Prostate gland (tissue), 2 donors: Measurements from ENCODE around the gene ZNF319. TPM values are rescaled to one million over a fixed set of nuclear protein-coding genes. Genes with fewer than 3 reads are reported as not detected.

Experiments
- DNase-seq: peaks from one replicate; pipeline ENCODE4 v3.0.0-alpha.2; 2019; ENCODE audit warnings: low spot score
- H3K27ac ChIP-seq, 2 donors: fragments of 200-600 bp; sonication (generic); 2 replicates each; pipeline ENCODE4 v1.5.1; 2017 to 2019
- H3K27me3 ChIP-seq: fragments of 200-600 bp; sonication (generic); replicated peaks from 2 replicates; pipeline ENCODE4 v1.5.1; 2019; ENCODE audit not compliant: insufficient read depth
- H3K36me3 ChIP-seq, 2 donors: fragments of 200-600 bp; sonication (generic); 1 replicate in 1 of 2; 2 replicates in 1 of 2; pipeline versions ENCODE4 v1.5.1 to v1.8.1; 2017 to 2019
- H3K4me1 ChIP-seq: fragments of 200-600 bp; sonication (generic); replicated peaks from 2 replicates; pipeline ENCODE4 v1.5.1; 2019
- H3K4me3 ChIP-seq, 2 donors: fragments of 200-600 bp; sonication (generic); 2 replicates each; pipeline ENCODE4 v1.5.1; 2017 to 2019
- H3K9me3 ChIP-seq: fragments of 200-600 bp; sonication (generic); 2 replicates; pipeline ENCODE4 v1.5.1; 2017
- POLR2A ChIP-seq: fragments of 450-650 bp; IDR thresholded peaks from one replicate; pipeline ENCODE4 v1.6.1; 2016; ENCODE audit warnings: antibody characterized with exemption, mild to moderate bottlenecking
- POLR2AphosphoS5 ChIP-seq: sonication (generic); formaldehyde crosslinking; IDR thresholded peaks from one replicate; pipeline ENCODE4 v1.6.1; 2017; ENCODE audit warnings: antibody characterized with exemption
- WGBS: methylation state at CpG from one replicate; pipeline ENCODE4 v1.1.5; 2018; 5-methylcytosine and 5-hydroxymethylcytosine counted together
- intact Hi-C: fragments of 100-400 bp; cut with DNase I; formaldehyde crosslinking; loops from one replicate; pipeline ENCODE4 v1.14.2; 2022
- total RNA-seq, 2 donors: library from RNA; depleted of rRNA; stranded (reverse); fragments of >200 nt; gene quantifications; one replicate each; pipeline ENCODE4 v1.1.0, GENCODE V29; 2016
- TF ChIP-seq, protein P1 (sequence below), 4 experiments: fragments of 200-600 bp in 2 of 4; fragments of 450-650 bp in 2 of 4; sonication (generic) in 2 of 4; IDR thresholded peaks; 1 replicate in 3 of 4; 2 replicates in 1 of 4; pipeline ENCODE4 v1.5.1; 2016 to 2019; ENCODE audit warnings: antibody characterized with exemption in 4 of 4, mild to moderate bottlenecking in 2 of 4, moderate library complexity in 2 of 4

ZNF319 gene
- total RNA-seq, 2 donors from 2014 or later = 7.6 to 12.9 TPM

DNA sequence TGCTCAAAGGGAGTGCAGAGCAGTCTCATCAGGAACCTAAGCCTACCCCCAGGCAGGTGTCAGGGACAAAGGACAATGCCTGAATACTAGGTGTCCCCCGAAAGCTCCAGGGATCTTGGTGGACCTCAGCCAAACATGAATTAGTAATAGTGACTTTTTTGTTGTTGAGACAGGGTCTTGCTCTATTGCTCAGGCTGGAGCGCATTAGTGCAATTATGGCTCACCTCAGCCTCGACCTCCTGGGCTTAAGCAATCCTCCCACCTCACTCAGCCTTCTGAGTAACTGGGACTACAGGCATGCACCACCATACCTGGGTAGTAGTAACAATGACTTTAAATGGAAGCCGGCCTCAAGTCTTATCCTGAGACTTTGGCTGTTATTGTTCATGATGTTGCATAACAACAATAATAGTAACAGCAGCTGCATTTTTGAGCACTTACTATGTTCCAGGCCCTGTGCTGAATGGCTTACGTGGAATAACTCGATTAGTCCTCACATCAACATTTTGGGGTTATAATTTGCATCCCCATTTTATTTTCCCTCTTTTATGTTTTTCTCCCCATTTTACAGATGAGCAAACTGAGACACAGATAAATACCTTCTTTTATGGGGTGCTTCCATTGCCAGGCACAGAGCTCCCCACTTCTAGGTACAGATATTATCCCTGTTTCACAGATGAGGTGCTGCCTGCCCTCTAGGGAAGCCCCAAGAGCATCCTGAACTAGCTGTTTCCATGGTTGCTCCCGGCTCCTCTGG is 49.1 kb downstream of the ZNF319 start:
- H3K4me1 ChIP-seq = no peaks in the 10 kb centered on the region
- no peak overlapping the region for H3K27ac ChIP-seq
- intact Hi-C loops = no loop called here
- no peak overlapping the region for H3K4me3 ChIP-seq
- no peaks in the 10 kb centered on the region for H3K36me3 ChIP-seq
- H3K27me3 ChIP-seq = no peaks in the 10 kb centered on the region
- no peaks in the 10 kb centered on the region for H3K9me3 ChIP-seq
- TF ChIP-seq POLR2A (no peak), POLR2AphosphoS5 (no peak)
- TF ChIP-seq, protein P1, sequence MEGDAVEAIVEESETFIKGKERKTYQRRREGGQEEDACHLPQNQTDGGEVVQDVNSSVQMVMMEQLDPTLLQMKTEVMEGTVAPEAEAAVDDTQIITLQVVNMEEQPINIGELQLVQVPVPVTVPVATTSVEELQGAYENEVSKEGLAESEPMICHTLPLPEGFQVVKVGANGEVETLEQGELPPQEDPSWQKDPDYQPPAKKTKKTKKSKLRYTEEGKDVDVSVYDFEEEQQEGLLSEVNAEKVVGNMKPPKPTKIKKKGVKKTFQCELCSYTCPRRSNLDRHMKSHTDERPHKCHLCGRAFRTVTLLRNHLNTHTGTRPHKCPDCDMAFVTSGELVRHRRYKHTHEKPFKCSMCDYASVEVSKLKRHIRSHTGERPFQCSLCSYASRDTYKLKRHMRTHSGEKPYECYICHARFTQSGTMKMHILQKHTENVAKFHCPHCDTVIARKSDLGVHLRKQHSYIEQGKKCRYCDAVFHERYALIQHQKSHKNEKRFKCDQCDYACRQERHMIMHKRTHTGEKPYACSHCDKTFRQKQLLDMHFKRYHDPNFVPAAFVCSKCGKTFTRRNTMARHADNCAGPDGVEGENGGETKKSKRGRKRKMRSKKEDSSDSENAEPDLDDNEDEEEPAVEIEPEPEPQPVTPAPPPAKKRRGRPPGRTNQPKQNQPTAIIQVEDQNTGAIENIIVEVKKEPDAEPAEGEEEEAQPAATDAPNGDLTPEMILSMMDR (IDR thresholded peaks at IDR 0.05) = no peak
- 90% methylated on average over 7 of the region's 7 CpGs for WGBS
- no peak for DNase-seq

GRCh38 chr16:57950382-57950781 is 50.1 kb downstream of the ZNF319 start:
- H3K4me1 ChIP-seq = no peaks in the 10 kb centered on the region
- no peak for DNase-seq
- no peaks in the 10 kb centered on the region for H3K27me3 ChIP-seq
- intact Hi-C loops = no loop called here
- H3K36me3 ChIP-seq = no peaks in the 10 kb centered on the region
- H3K9me3 ChIP-seq = no peaks in the 10 kb centered on the region
- H3K4me3 ChIP-seq = no peak overlapping the region
- H3K27ac ChIP-seq = no peak overlapping the region
- TF ChIP-seq, protein P1 (IDR thresholded peaks at IDR 0.05) = no peak
- no peak for TF ChIP-seq POLR2AphosphoS5
- no peak for TF ChIP-seq POLR2A
- 64% methylated on average over 6 of the region's 6 CpGs for WGBS

DNA sequence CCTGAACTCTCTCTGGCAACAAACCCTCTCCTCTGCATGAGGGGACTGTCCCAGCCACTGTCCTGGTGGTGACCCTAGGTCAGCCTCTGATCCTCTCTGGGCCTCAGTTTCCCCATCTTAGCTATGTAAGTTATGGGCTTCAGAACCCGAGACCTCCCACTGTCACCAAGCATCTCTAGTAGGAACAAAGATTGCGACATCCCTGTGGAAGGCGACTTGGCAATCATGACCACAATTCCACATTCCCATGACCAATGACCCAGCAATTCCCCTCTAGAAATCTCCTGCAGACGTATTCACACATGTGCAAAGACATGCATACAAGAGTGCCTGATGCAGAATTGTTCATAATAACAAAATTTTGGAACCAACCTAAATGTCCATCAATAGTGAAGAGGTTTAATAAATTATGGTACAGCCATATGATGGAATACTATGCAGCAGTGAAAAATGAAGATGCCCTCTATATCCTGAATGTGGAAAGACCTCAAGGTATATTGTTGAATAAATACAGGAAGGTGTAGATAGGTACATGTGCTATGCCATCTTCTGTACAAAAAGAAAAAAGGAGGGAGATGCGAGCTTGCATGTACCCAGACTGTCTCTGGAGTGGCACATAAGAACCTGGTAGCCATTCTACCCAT is 50.8 kb downstream of the ZNF319 start:
- intact Hi-C loops = no loop called here
- no peaks in the 10 kb centered on the region for H3K4me1 ChIP-seq
- no peaks in the 10 kb centered on the region for H3K27me3 ChIP-seq
- DNase-seq = no peak
- no peak for TF ChIP-seq POLR2A
- TF ChIP-seq POLR2AphosphoS5 = no peak
- TF ChIP-seq, protein P1 (IDR thresholded peaks at IDR 0.05) = no peak
- H3K9me3 ChIP-seq = no peaks in the 10 kb centered on the region
- WGBS = 85% methylated on average over 5 of the region's 5 CpGs
- H3K36me3 ChIP-seq = no peaks in the 10 kb centered on the region
- H3K4me3 ChIP-seq = no peak overlapping the region
- no peak overlapping the region for H3K27ac ChIP-seq

- no peak for DNase-seq
- WGBS = 19% methylated on average over 2 of the region's 2 CpGs
- no peak overlapping the region for H3K4me3 ChIP-seq
- no peaks in the 10 kb centered on the region for H3K4me1 ChIP-seq
- no peaks in the 10 kb centered on the region for H3K36me3 ChIP-seq
- H3K27me3 ChIP-seq = no peaks in the 10 kb centered on the region
- TF ChIP-seq POLR2AphosphoS5 (no peak), POLR2A (no peak)
- TF ChIP-seq, protein P1 (IDR thresholded peaks at IDR 0.05) = no peak
- intact Hi-C loops = no loop called here
- no peaks in the 10 kb centered on the region for H3K9me3 ChIP-seq
- no peak overlapping the region for H3K27ac ChIP-seq
Measured at GRCh38 chr16:57949013-57949412, 51.5 kb downstream of the ZNF319 start.

DNA sequence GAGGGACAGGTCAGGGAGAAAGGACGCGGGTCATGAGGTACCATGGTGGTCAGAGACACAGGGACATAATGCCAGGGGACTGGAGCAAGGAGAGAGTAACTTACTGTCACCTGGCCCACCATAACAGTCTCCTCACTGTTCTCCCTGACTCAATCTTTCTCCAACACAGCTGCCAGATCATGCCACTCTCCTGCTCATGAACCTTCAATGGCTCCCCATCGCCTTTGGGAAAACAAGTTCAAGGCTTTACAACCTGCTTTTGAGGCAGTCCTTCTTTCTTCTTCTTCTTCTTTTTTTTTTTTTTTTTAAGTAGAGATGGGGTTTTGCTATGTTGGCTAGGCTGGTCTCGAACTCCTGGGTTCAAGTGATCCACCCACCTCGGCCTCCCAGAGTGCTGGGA is 52.4 kb downstream of the ZNF319 start:
- 95% methylated on average over 5 of the region's 5 CpGs for WGBS
- Histone ChIP-seq H3K9me3 (no peaks in the 10 kb centered on the region), H3K4me1 (no peaks in the 10 kb centered on the region), H3K4me3 (no peak overlapping the region), H3K27me3 (no peaks in the 10 kb centered on the region), H3K36me3 (no peaks in the 10 kb centered on the region), H3K27ac (no peak overlapping the region)
- intact Hi-C loops = no loop called here
- no peak for DNase-seq
- TF ChIP-seq POLR2AphosphoS5 (no peak), POLR2A (no peak)
- TF ChIP-seq, protein P1 (IDR thresholded peaks at IDR 0.05) = no peak
